ENCODE measurements around the gene POPDC2.
"Not testable (repeated sequence)": the region's sequence is repeated elsewhere in the genome, so short reads cannot be mapped to it uniquely, and the experiment has no call there.

POPDC2 gene

GRCh38 chr3:119611664-119612063, 48.7 kb downstream of the POPDC2 start:
- DNase-seq: no peak

- no peak for DNase-seq
Observed at GRCh38 chr3:119609301-119609700, 51.1 kb downstream of the POPDC2 start.

GRCh38 chr3:119608405-119609000, 51.9 kb downstream of the POPDC2 start:
- no peak for DNase-seq

- DNase-seq: no peak
Observed at GRCh38 chr3:119604878-119605277, 55.5 kb downstream of the POPDC2 start.

- no peak for DNase-seq
Observed at GRCh38 chr3:119602676-119603075, 57.7 kb downstream of the POPDC2 start.

GRCh38 chr3:119601154-119601553, 59.2 kb downstream of the POPDC2 start:
- DNase-seq: no peak

GRCh38 chr3:119600732-119601131, 59.7 kb downstream of the POPDC2 start:
- DNase-seq: no peak

- no peak for DNase-seq
Observed at GRCh38 chr3:119599558-119600174, 60.7 kb downstream of the POPDC2 start.

GRCh38 chr3:119598410-119599098, 61.8 kb downstream of the POPDC2 start:
- DNase-seq: no peak

- no peak for DNase-seq
Observed at GRCh38 chr3:119597548-119598288, 62.7 kb downstream of the POPDC2 start, which contains the start of gene PLA1A. PLA1A (plus strand) TSS chr3:119597885; CDS start chr3:119597914, 29 bp downstream.

- no peak for DNase-seq
Observed at GRCh38 chr3:119596398-119596797, 64.0 kb downstream of the POPDC2 start.

GRCh38 chr3:119595639-119596334, 64.6 kb downstream of the POPDC2 start:
- no peak for DNase-seq

GRCh38 chr3:119594929-119595328, 65.5 kb downstream of the POPDC2 start:
- DNase-seq: not testable (repeated sequence)

GRCh38 chr3:119594066-119594465, 66.3 kb downstream of the POPDC2 start:
- no peak for DNase-seq

GRCh38 chr3:119592861-119593260, 67.5 kb downstream of the POPDC2 start:
- DNase-seq: no peak
